ENCODE results near the gene WSCD2.

The WSCD2 gene

GRCh38 chr12:108151533-108152169 is 22.6 kb downstream of the WSCD2 start:
- ChIA-PET CTCF (no interaction called here), POLR2A (no interaction called here)
- DNase-seq (ENCODE audit: extremely low spot score): no peak
- TF ChIP-seq BHLHE40 (IDR thresholded peaks at IDR 0.05; ENCODE audit: borderline replicate concordance) (no peak), ELF4 (IDR thresholded peaks at IDR 0.05) (no peak), TARDBP (IDR thresholded peaks at IDR 0.05) (no peak), ARNT (IDR thresholded peaks at IDR 0.05) (no peak), CTBP1 (IDR thresholded peaks at IDR 0.05; ENCODE audit: borderline replicate concordance) (no peak), L3MBTL2 (conservative IDR thresholded peaks at IDR 0.05) (no peak), SP1 (IDR thresholded peaks at IDR 0.05) (no peak), FOXM1 (IDR thresholded peaks at IDR 0.05; ENCODE audit: borderline replicate concordance) (no peak), NFRKB (IDR thresholded peaks at IDR 0.05) (no peak), HDGF (IDR thresholded peaks at IDR 0.05; ENCODE audit: borderline replicate concordance) (no peak), SUZ12 (IDR thresholded peaks at IDR 0.05) (no peak), ZNF384 (IDR thresholded peaks at IDR 0.05) (no peak), LEF1 (IDR thresholded peaks at IDR 0.05; ENCODE audit: borderline replicate concordance) (no peak), FOXK2 (IDR thresholded peaks at IDR 0.05) (no peak), FOXA1 (IDR thresholded peaks at IDR 0.05) (no peak)
- TF ChIP-seq, protein P1, sequence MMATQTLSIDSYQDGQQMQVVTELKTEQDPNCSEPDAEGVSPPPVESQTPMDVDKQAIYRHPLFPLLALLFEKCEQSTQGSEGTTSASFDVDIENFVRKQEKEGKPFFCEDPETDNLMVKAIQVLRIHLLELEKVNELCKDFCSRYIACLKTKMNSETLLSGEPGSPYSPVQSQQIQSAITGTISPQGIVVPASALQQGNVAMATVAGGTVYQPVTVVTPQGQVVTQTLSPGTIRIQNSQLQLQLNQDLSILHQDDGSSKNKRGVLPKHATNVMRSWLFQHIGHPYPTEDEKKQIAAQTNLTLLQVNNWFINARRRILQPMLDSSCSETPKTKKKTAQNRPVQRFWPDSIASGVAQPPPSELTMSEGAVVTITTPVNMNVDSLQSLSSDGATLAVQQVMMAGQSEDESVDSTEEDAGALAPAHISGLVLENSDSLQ (IDR thresholded peaks at IDR 0.05): no peak

DNA sequence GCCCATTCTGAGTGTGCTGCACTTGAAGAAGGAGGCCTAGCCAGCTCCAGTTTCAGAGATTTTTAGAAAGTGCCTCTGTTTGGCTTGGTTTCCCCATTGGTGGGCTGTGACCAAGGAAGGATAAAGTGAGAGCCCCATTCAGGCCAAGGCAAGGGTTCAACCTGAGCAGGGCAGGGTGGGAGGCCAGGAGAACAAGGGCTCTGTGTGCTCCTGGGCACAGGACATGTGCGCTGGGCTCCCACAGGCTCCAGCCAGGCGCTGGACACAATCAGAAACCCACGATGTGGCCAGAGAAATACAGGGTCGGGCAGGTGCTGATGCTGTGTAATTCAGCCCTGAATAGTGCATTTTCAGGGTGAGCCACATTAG is 23.1 kb downstream of the WSCD2 start:
- TF ChIP-seq ARNT (IDR thresholded peaks at IDR 0.05): no peak
- no peak for TF ChIP-seq FOXM1 (IDR thresholded peaks at IDR 0.05; ENCODE audit: borderline replicate concordance)
- no peak for TF ChIP-seq HDGF (IDR thresholded peaks at IDR 0.05; ENCODE audit: borderline replicate concordance)
- TF ChIP-seq BHLHE40 (IDR thresholded peaks at IDR 0.05; ENCODE audit: borderline replicate concordance): no peak
- no peak for TF ChIP-seq ELF4 (IDR thresholded peaks at IDR 0.05)
- TF ChIP-seq L3MBTL2 (conservative IDR thresholded peaks at IDR 0.05): no peak
- TF ChIP-seq NFRKB (IDR thresholded peaks at IDR 0.05): no peak
- TF ChIP-seq LEF1 (IDR thresholded peaks at IDR 0.05; ENCODE audit: borderline replicate concordance): no peak
- no peak for TF ChIP-seq ZNF384 (IDR thresholded peaks at IDR 0.05)
- TF ChIP-seq CTBP1 (IDR thresholded peaks at IDR 0.05; ENCODE audit: borderline replicate concordance): no peak
- TF ChIP-seq SUZ12 (IDR thresholded peaks at IDR 0.05): no peak
- no peak for TF ChIP-seq FOXK2 (IDR thresholded peaks at IDR 0.05)
- TF ChIP-seq TARDBP (IDR thresholded peaks at IDR 0.05): no peak
- no peak for TF ChIP-seq FOXA1 (IDR thresholded peaks at IDR 0.05)
- CTCF ChIA-PET: no interaction called here
- POLR2A ChIA-PET: no interaction called here
- no peak for DNase-seq (ENCODE audit: extremely low spot score)

GRCh38 chr12:108156717-108157116 is 27.6 kb downstream of the WSCD2 start:
- ChIA-PET POLR2A (no interaction called here), CTCF (no interaction called here)
- no peak for DNase-seq (ENCODE audit: extremely low spot score)
- TF ChIP-seq, protein P1 (IDR thresholded peaks at IDR 0.05): no peak
- no peak for TF ChIP-seq CTBP1 (IDR thresholded peaks at IDR 0.05; ENCODE audit: borderline replicate concordance)

DNA sequence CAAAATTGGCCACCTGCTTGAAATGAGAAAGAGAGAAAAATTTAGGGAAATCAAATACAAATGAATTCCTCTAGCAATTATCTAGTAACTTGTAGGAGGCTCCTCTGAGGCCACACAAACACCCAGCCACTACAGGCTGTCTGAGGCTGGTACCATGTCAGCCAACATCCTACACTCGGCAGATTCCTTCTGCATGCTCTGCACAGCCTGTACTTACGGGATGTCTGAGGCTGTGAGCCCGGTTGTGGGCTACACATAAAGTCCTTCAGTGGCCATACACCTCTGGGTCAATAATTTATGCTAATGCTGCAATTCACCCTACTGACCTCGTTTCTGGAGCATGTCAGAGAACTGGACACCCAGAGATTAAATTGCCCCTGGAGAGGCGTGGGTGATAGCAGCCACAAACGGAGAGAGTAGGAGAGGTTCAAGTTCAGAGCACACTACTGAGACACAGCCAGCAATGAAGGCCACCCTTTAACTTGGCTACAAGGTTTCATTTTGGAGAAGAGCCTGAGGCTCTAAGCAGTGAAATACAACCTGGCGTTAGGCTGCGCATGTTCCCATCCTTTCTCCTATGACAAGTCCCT is 28.9 kb downstream of the WSCD2 start:
- DNase-seq (ENCODE audit: extremely low spot score): no peak
- POLR2A ChIA-PET: no interaction called here
- TF ChIP-seq BHLHE40 (IDR thresholded peaks at IDR 0.05; ENCODE audit: borderline replicate concordance) (no peak), CTBP1 (IDR thresholded peaks at IDR 0.05; ENCODE audit: borderline replicate concordance) (no peak), ELF4 (IDR thresholded peaks at IDR 0.05) (no peak), TARDBP (IDR thresholded peaks at IDR 0.05) (no peak), SP1 (IDR thresholded peaks at IDR 0.05) (no peak), FOXM1 (IDR thresholded peaks at IDR 0.05; ENCODE audit: borderline replicate concordance) (no peak), SUZ12 (IDR thresholded peaks at IDR 0.05) (no peak), ARNT (IDR thresholded peaks at IDR 0.05) (no peak), FOXA1 (IDR thresholded peaks at IDR 0.05) (no peak), HDGF (IDR thresholded peaks at IDR 0.05; ENCODE audit: borderline replicate concordance) (no peak), FOXK2 (IDR thresholded peaks at IDR 0.05) (no peak), NFRKB (IDR thresholded peaks at IDR 0.05) (no peak), L3MBTL2 (conservative IDR thresholded peaks at IDR 0.05) (no peak), LEF1 (IDR thresholded peaks at IDR 0.05; ENCODE audit: borderline replicate concordance) (no peak), ZNF384 (IDR thresholded peaks at IDR 0.05) (no peak)
- TF ChIP-seq, protein P1 (IDR thresholded peaks at IDR 0.05): no peak
- CTCF ChIA-PET: interaction anchor here (0.7 kb wide), 1 partner anchor 72 kb away, joined by 4 read pairs; no protein-coding TSS in a partner anchor

DNA sequence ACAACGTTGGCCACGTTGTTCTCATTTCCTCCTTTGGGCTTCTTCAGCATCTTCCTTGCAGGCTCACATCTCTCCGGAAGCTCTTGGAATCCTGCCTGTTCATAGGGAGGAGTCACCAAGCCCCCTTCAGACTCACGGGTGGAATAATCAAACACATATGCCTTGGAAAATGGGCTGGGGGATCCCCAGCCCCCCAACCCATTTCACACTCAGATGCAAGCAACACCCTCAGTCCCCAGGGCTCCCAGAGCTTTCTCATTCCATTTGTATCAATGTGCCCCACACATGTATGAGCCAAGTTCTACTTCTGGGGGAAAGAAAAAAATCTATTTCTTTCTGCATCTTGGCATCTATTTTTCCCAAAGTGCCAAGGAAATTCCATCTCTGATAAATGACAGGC is 33.1 kb downstream of the WSCD2 start:
- TF ChIP-seq, protein P1 (IDR thresholded peaks at IDR 0.05): no peak
- TF ChIP-seq ELF4 (IDR thresholded peaks at IDR 0.05): no peak
- TF ChIP-seq ARNT (IDR thresholded peaks at IDR 0.05): no peak
- CTCF ChIA-PET: no interaction called here
- POLR2A ChIA-PET: no interaction called here
- DNase-seq (ENCODE audit: extremely low spot score): no peak

DNA sequence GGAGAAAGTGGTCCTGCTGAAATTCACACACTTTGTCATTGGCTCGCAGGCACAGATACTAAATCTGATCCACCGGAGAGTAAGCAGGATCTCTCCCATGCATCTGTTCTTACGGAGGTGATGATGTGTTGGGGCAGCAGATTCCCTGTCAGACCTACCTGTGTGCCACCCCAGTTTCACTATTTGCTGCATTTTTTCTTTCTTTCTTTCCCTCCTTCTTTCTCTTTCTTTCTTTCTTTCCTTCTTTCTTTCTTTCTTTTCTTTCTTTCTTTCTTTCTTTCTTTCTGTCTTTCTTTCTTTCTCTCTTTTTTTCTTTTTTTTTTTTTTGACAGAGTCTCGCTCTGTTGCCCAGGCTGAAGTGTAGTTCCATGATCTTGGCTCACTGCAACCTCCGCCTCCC is 37.4 kb downstream of the WSCD2 start:
- POLR2A ChIA-PET: no interaction called here
- DNase-seq (ENCODE audit: extremely low spot score): no peak
- CTCF ChIA-PET: no interaction called here
- TF ChIP-seq FOXK2 (IDR thresholded peaks at IDR 0.05) (no peak), SUZ12 (IDR thresholded peaks at IDR 0.05) (no peak), ZNF384 (IDR thresholded peaks at IDR 0.05) (no peak), L3MBTL2 (conservative IDR thresholded peaks at IDR 0.05) (no peak), HDGF (IDR thresholded peaks at IDR 0.05; ENCODE audit: borderline replicate concordance) (no peak), LEF1 (IDR thresholded peaks at IDR 0.05; ENCODE audit: borderline replicate concordance) (no peak), TARDBP (IDR thresholded peaks at IDR 0.05) (no peak), NFRKB (IDR thresholded peaks at IDR 0.05) (no peak), FOXM1 (IDR thresholded peaks at IDR 0.05; ENCODE audit: borderline replicate concordance) (no peak)
- TF ChIP-seq, protein P1 (IDR thresholded peaks at IDR 0.05): no peak

Measured in HEK293T (cell line).